Astrocyte (in vitro differentiated cells and primary cell): Measurements from ENCODE around the gene PRUNE1.

ENCODE experiments used
- EZH2 ChIP-seq: IDR thresholded peaks from 2 replicates; pipeline ENCODE4 v1.6.1; 2012; ENCODE audit warnings: mild to moderate bottlenecking, low read length, inconsistent platforms; ENCODE audit not compliant: insufficient read depth
- TF ChIP-seq, protein P1 (sequence below): IDR thresholded peaks from 2 replicates; pipeline ENCODE4 v1.5.1; 2011; ENCODE audit warnings: low read depth, mild to moderate bottlenecking, inconsistent platforms, low read length, moderate library complexity; ENCODE audit not compliant: insufficient read depth

DNA sequence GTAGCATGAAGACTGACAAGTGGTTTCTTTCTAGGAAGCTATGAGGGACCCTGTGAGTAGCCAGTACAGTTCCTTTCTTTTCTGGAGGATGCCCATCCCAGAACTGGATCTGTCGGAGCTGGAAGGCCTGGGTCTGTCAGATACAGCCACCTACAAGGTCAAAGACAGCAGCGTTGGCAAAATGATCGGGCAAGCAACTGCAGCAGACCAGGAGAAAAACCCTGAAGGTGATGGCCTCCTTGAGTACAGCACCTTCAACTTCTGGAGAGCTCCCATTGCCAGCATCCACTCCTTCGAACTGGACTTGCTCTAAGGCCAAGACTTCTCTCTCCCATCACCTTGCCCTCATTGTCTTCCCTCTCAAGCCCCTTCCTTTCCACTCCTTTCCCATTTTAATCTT is 58.9 kb downstream of the PRUNE1 start:
- TF ChIP-seq, protein P1, sequence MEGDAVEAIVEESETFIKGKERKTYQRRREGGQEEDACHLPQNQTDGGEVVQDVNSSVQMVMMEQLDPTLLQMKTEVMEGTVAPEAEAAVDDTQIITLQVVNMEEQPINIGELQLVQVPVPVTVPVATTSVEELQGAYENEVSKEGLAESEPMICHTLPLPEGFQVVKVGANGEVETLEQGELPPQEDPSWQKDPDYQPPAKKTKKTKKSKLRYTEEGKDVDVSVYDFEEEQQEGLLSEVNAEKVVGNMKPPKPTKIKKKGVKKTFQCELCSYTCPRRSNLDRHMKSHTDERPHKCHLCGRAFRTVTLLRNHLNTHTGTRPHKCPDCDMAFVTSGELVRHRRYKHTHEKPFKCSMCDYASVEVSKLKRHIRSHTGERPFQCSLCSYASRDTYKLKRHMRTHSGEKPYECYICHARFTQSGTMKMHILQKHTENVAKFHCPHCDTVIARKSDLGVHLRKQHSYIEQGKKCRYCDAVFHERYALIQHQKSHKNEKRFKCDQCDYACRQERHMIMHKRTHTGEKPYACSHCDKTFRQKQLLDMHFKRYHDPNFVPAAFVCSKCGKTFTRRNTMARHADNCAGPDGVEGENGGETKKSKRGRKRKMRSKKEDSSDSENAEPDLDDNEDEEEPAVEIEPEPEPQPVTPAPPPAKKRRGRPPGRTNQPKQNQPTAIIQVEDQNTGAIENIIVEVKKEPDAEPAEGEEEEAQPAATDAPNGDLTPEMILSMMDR = no peak
- no peak for TF ChIP-seq EZH2
